HL-60 (cell line): ENCODE results near the gene WDR64.

Experiments used
- CTCF ChIP-seq: IDR thresholded peaks from one replicate; pipeline ENCODE4 v1.5.1; 2011; ENCODE audit warnings: low read length, control low read depth, inconsistent platforms; ENCODE audit not compliant: insufficient read depth
- SPI1 ChIP-seq: IDR thresholded peaks from 2 replicates; pipeline ENCODE4 v1.6.1; 2012; ENCODE audit warnings: low read depth, mild to moderate bottlenecking, borderline replicate concordance

- TF ChIP-seq SPI1 = no peak
- TF ChIP-seq CTCF = no peak
These were observed 72.8 kb downstream of the WDR64 start for GRCh38 chr1:241724741-241725356.
